Mesenchymal stem cell (in vitro differentiated cells and primary cell): ENCODE measurements around the gene GRIK2.

Experiments used
- DNase-seq: peaks from one replicate; pipeline ENCODE4 v3.0.0-alpha.2; 2013
- H2AFZ ChIP-seq: one replicate; pipeline ENCODE4 v1.6.1; 2013; ENCODE audit warnings: low read depth, mild to moderate bottlenecking, control low read depth, inconsistent platforms, low read length, moderate library complexity
- H2AK5ac ChIP-seq: 2 replicates; pipeline ENCODE4 v1.6.1; 2013; ENCODE audit warnings: low read length, moderate library complexity, mild to moderate bottlenecking, inconsistent platforms; ENCODE audit not compliant: severe bottlenecking
- H2BK120ac ChIP-seq: one replicate; pipeline ENCODE4 v1.6.1; 2013; ENCODE audit warnings: low read depth, mild to moderate bottlenecking, inconsistent platforms, low read length, moderate library complexity
- H2BK12ac ChIP-seq, 2 experiments: one replicate each; pipeline ENCODE4 v1.6.1; 2013; ENCODE audit warnings: inconsistent platforms in 2 of 2, low read length in 2 of 2, mild to moderate bottlenecking in 2 of 2, moderate library complexity in 2 of 2, control low read depth in 1 of 2
- H2BK15ac ChIP-seq: one replicate; pipeline ENCODE4 v1.6.1; 2013; ENCODE audit warnings: mild to moderate bottlenecking, low read depth, inconsistent platforms; ENCODE audit not compliant: poor library complexity, severe bottlenecking
- H2BK5ac ChIP-seq: 2 replicates; pipeline ENCODE4 v1.6.1; 2013; ENCODE audit warnings: low read depth, mild to moderate bottlenecking, low read length, control low read depth, inconsistent platforms; ENCODE audit not compliant: poor library complexity, severe bottlenecking
- H3K14ac ChIP-seq, 2 experiments: one replicate each; pipeline ENCODE4 v1.6.1; 2013; ENCODE audit warnings: inconsistent platforms in 2 of 2, low read length in 2 of 2, control low read depth in 1 of 2, mild to moderate bottlenecking in 1 of 2, moderate library complexity in 1 of 2
- H3K18ac ChIP-seq, 2 experiments: one replicate each; pipeline ENCODE4 v1.6.1; 2013; ENCODE audit warnings: inconsistent platforms in 2 of 2, low read length in 2 of 2, control low read depth in 1 of 2, low read depth in 1 of 2, mild to moderate bottlenecking in 1 of 2
- H3K23ac ChIP-seq, 2 experiments: one replicate each; pipeline ENCODE4 v1.6.1; 2013; ENCODE audit warnings: inconsistent platforms in 2 of 2, low read length in 2 of 2, mild to moderate bottlenecking in 2 of 2, moderate library complexity in 2 of 2, control low read depth in 1 of 2
- H3K27ac ChIP-seq: 2 replicates; pipeline ENCODE4 v1.5.1; 2013; ENCODE audit warnings: mild to moderate bottlenecking, moderate library complexity, low read length, control low read depth, inconsistent platforms; ENCODE audit not compliant: poor library complexity, severe bottlenecking
- H3K27me3 ChIP-seq, 2 experiments: 2 replicates each; pipeline versions ENCODE4 v1.6.1 to v1.7.0; 2013; ENCODE audit warnings: low read length in 2 of 2, mild to moderate bottlenecking in 2 of 2, moderate library complexity in 2 of 2, control low read depth in 1 of 2, inconsistent platforms in 1 of 2; ENCODE audit not compliant: control insufficient read depth in 1 of 2, insufficient read depth in 1 of 2
- H3K36me3 ChIP-seq, 2 experiments: 2 replicates each; pipeline versions ENCODE4 v1.6.1 to v1.7.0; 2013; ENCODE audit warnings: low read length in 2 of 2, control low read depth in 1 of 2, inconsistent platforms in 1 of 2, low read depth in 1 of 2, mild to moderate bottlenecking in 1 of 2; ENCODE audit not compliant: insufficient read depth in 2 of 2, control insufficient read depth in 1 of 2
- H3K4ac ChIP-seq, 2 experiments: one replicate each; pipeline ENCODE4 v1.6.1; 2013; ENCODE audit warnings: inconsistent platforms in 2 of 2, low read length in 2 of 2, mild to moderate bottlenecking in 2 of 2, moderate library complexity in 2 of 2, control low read depth in 1 of 2, low read depth in 1 of 2
- H3K4me1 ChIP-seq: 2 replicates; pipeline ENCODE4 v1.6.1; 2013; ENCODE audit warnings: low read depth, low read length, control low read depth; ENCODE audit not compliant: control insufficient read depth, insufficient read depth
- H3K4me2 ChIP-seq: 2 replicates; pipeline ENCODE4 v1.6.1; 2013; ENCODE audit warnings: low read length, mild to moderate bottlenecking, inconsistent platforms; ENCODE audit not compliant: poor library complexity, severe bottlenecking
- H3K4me3 ChIP-seq, 2 experiments: 2 replicates each; pipeline versions ENCODE4 v1.5.1 to v1.7.0; 2013; ENCODE audit warnings: low read length in 2 of 2, mild to moderate bottlenecking in 2 of 2, control low read depth in 1 of 2, low read depth in 1 of 2; ENCODE audit not compliant: insufficient read depth in 1 of 2
- H3K79me1 ChIP-seq: replicated peaks from 2 replicates; pipeline ENCODE4 v1.6.1; 2013; ENCODE audit warnings: mild to moderate bottlenecking, control low read depth, low read length, inconsistent platforms; ENCODE audit not compliant: poor library complexity, severe bottlenecking
- H3K9ac ChIP-seq: 2 replicates; pipeline ENCODE4 v1.7.0; 2013; ENCODE audit warnings: mild to moderate bottlenecking, low read length, moderate library complexity
- H3K9me3 ChIP-seq: 2 replicates; pipeline ENCODE4 v1.7.0; 2013; ENCODE audit warnings: mild to moderate bottlenecking, low read length; ENCODE audit not compliant: control insufficient read depth
- H4K8ac ChIP-seq: one replicate; pipeline ENCODE4 v1.6.1; 2013; ENCODE audit warnings: inconsistent platforms, mild to moderate bottlenecking, low read length, moderate library complexity
- H4K91ac ChIP-seq: one replicate; pipeline ENCODE4 v1.6.1; 2013; ENCODE audit warnings: mild to moderate bottlenecking, low read length, inconsistent platforms
- WGBS: methylation state at CpG from one replicate; pipeline ENCODE4 v1.1.7; 2013; ENCODE audit warnings: mixed read lengths; 5-methylcytosine and 5-hydroxymethylcytosine counted together

GRIK2 gene

GRCh38 chr6:101422251-101422650 is 28.7 kb downstream of the GRIK2 start:
- no peaks in the 10 kb centered on the region for H3K79me1 ChIP-seq
- no peak overlapping the region for H2BK120ac ChIP-seq
- peaks cover 2% of the 10 kb centered on the region for H3K9me3 ChIP-seq
- H3K23ac ChIP-seq, result no peak overlapping the region
- H3K27ac ChIP-seq, result no peak overlapping the region
- no peak overlapping the region for H3K9ac ChIP-seq
- no peak overlapping the region for H2BK15ac ChIP-seq
- H2BK12ac ChIP-seq, result no peak overlapping the region
- H3K27me3 ChIP-seq, result no peaks in the 10 kb centered on the region
- H3K4me2 ChIP-seq, result no peak overlapping the region
- no peaks in the 10 kb centered on the region for H3K36me3 ChIP-seq
- no peak overlapping the region for H3K4me3 ChIP-seq
- H2AK5ac ChIP-seq, result no peak overlapping the region
- H3K14ac ChIP-seq, result no peak overlapping the region
- DNase-seq, result no peak
- 100% methylated on average over 1 of the region's 1 CpG for WGBS
- no peak overlapping the region for H3K18ac ChIP-seq
- H3K4me1 ChIP-seq, result no peaks in the 10 kb centered on the region
- H3K4ac ChIP-seq, result no peak overlapping the region
- H4K8ac ChIP-seq, result no peak overlapping the region
- H4K91ac ChIP-seq, result no peak overlapping the region
- H2AFZ ChIP-seq, result no peak overlapping the region
- no peak overlapping the region for H2BK5ac ChIP-seq

- H2BK5ac ChIP-seq, result no peak overlapping the region
- H3K36me3 ChIP-seq, result no peaks in the 10 kb centered on the region
- H3K4ac ChIP-seq, result no peak overlapping the region
- DNase-seq, result no peak
- no peak overlapping the region for H2BK120ac ChIP-seq
- H3K9me3 ChIP-seq, result peaks cover 2% of the 10 kb centered on the region
- no peak overlapping the region for H2AFZ ChIP-seq
- H3K27me3 ChIP-seq, result no peaks in the 10 kb centered on the region
- WGBS, result no CpG with 5 or more reads among the region's 1 CpG
- no peak overlapping the region for H2BK12ac ChIP-seq
- H2AK5ac ChIP-seq, result no peak overlapping the region
- no peak overlapping the region for H2BK15ac ChIP-seq
- H4K91ac ChIP-seq, result no peak overlapping the region
- no peaks in the 10 kb centered on the region for H3K79me1 ChIP-seq
- no peaks in the 10 kb centered on the region for H3K4me1 ChIP-seq
- H3K23ac ChIP-seq, result no peak overlapping the region
- H3K18ac ChIP-seq, result no peak overlapping the region
- no peak overlapping the region for H3K14ac ChIP-seq
- H3K27ac ChIP-seq, result no peak overlapping the region
- H3K9ac ChIP-seq, result no peak overlapping the region
- H3K4me2 ChIP-seq, result no peak overlapping the region
- H4K8ac ChIP-seq, result no peak overlapping the region
- no peak overlapping the region for H3K4me3 ChIP-seq
Measured at GRCh38 chr6:101422811-101423210, 29.3 kb downstream of the GRIK2 start.

GRCh38 chr6:101429270-101429669 is 35.8 kb downstream of the GRIK2 start:
- no peak overlapping the region for H2BK5ac ChIP-seq
- H4K91ac ChIP-seq, result no peak overlapping the region
- H3K4me2 ChIP-seq, result no peak overlapping the region
- WGBS, result 100% methylated on average over 1 of the region's 1 CpG
- peaks cover 4% of the 10 kb centered on the region for H3K9me3 ChIP-seq
- no peak for DNase-seq
- H3K79me1 ChIP-seq, result no peaks in the 10 kb centered on the region
- no peak overlapping the region for H3K4me3 ChIP-seq
- H3K36me3 ChIP-seq, result no peaks in the 10 kb centered on the region
- no peaks in the 10 kb centered on the region for H3K27me3 ChIP-seq
- H3K9ac ChIP-seq, result no peak overlapping the region
- no peak overlapping the region for H3K27ac ChIP-seq
- no peak overlapping the region for H2BK12ac ChIP-seq
- H3K4me1 ChIP-seq, result no peaks in the 10 kb centered on the region
- H4K8ac ChIP-seq, result no peak overlapping the region
- no peak overlapping the region for H2BK120ac ChIP-seq
- H2AFZ ChIP-seq, result no peak overlapping the region
- no peak overlapping the region for H2BK15ac ChIP-seq
- H2AK5ac ChIP-seq, result no peak overlapping the region
- no peak overlapping the region for H3K14ac ChIP-seq
- H3K4ac ChIP-seq, result no peak overlapping the region
- H3K23ac ChIP-seq, result no peak overlapping the region
- no peak overlapping the region for H3K18ac ChIP-seq

GRCh38 chr6:101429845-101430244 is 36.3 kb downstream of the GRIK2 start:
- Histone ChIP-seq H3K36me3 (no peaks in the 10 kb centered on the region), H3K18ac (no peak overlapping the region), H2BK15ac (no peak overlapping the region), H3K4me3 (no peak overlapping the region), H2BK5ac (no peak overlapping the region), H3K9ac (no peak overlapping the region), H2BK120ac (no peak overlapping the region), H2AFZ (no peak overlapping the region), H3K23ac (no peak overlapping the region), H3K27ac (no peak overlapping the region), H2AK5ac (no peak overlapping the region), H3K4me1 (no peaks in the 10 kb centered on the region), H3K27me3 (no peaks in the 10 kb centered on the region), H2BK12ac (no peak overlapping the region), H3K4me2 (no peak overlapping the region), H3K79me1 (no peaks in the 10 kb centered on the region), H4K8ac (no peak overlapping the region), H3K14ac (no peak overlapping the region), H3K9me3 (peaks cover 5% of the 10 kb centered on the region), H3K4ac (no peak overlapping the region), H4K91ac (no peak overlapping the region)
- 95% methylated on average over 4 of the region's 5 CpGs for WGBS
- no peak for DNase-seq
